IPS DF 6.9 (cell line): ENCODE measurements around the gene STARD10.

Source experiments
- DNase-seq: peaks from one replicate; pipeline ENCODE4 v3.0.0-alpha.2; 2013; ENCODE audit warnings: low read depth, low spot score
- H3K27ac ChIP-seq: one replicate; pipeline ENCODE4 v1.5.1; 2013; ENCODE audit warnings: low read length, control low read depth
- H3K27me3 ChIP-seq: 2 replicates; pipeline ENCODE4 v1.6.1; 2013; ENCODE audit warnings: mild to moderate bottlenecking, low read length; ENCODE audit not compliant: control insufficient read depth, insufficient read depth
- H3K36me3 ChIP-seq: 2 replicates; pipeline ENCODE4 v1.6.1; 2013; ENCODE audit warnings: low read length; ENCODE audit not compliant: control insufficient read depth, insufficient read depth
- H3K4me1 ChIP-seq: 2 replicates; pipeline ENCODE4 v1.6.1; 2013; ENCODE audit warnings: low read length; ENCODE audit not compliant: control insufficient read depth, insufficient read depth
- H3K4me3 ChIP-seq: 2 replicates; pipeline ENCODE4 v1.5.1; 2013; ENCODE audit warnings: mild to moderate bottlenecking, low read length
- H3K9me3 ChIP-seq: 2 replicates; pipeline ENCODE4 v1.6.1; 2013; ENCODE audit warnings: low read length, inconsistent platforms; ENCODE audit not compliant: control insufficient read depth, insufficient read depth
- WGBS: extraction: QIAGEN DNeasy Blood & Tissue Kit; methylation state at CpG from one replicate; pipeline ENCODE4 v1.1.7; 2013; ENCODE audit warnings: mixed read lengths, missing lambda C conversion rate; ENCODE audit not compliant: insufficient read length, insufficient coverage; 5-methylcytosine and 5-hydroxymethylcytosine counted together

The STARD10 gene

GRCh38 chr11:72793425-72794367, at the start of gene STARD10:
TSS of gene STARD10 (minus strand) at chr11:72794047. CDS start at chr11:72781181, 12,866 bp downstream.
- Histone ChIP-seq H3K36me3 (no peaks in the 10 kb centered on the region), H3K4me3 (peak within 1 kb of the TSS; percentile 61; the same call in 1 of the 2 replicates), H3K27me3 (no peaks in the 10 kb centered on the region), H3K4me1 (peaks cover 2% of the 10 kb centered on the region; the same call in 1 of the 2 replicates), H3K27ac (no peak within 1 kb of the TSS), H3K9me3 (no peaks in the 10 kb centered on the region)
- no CpG with 5 or more reads among the region's 55 CpGs for WGBS
- peak; percentile 95 for DNase-seq

DNA sequence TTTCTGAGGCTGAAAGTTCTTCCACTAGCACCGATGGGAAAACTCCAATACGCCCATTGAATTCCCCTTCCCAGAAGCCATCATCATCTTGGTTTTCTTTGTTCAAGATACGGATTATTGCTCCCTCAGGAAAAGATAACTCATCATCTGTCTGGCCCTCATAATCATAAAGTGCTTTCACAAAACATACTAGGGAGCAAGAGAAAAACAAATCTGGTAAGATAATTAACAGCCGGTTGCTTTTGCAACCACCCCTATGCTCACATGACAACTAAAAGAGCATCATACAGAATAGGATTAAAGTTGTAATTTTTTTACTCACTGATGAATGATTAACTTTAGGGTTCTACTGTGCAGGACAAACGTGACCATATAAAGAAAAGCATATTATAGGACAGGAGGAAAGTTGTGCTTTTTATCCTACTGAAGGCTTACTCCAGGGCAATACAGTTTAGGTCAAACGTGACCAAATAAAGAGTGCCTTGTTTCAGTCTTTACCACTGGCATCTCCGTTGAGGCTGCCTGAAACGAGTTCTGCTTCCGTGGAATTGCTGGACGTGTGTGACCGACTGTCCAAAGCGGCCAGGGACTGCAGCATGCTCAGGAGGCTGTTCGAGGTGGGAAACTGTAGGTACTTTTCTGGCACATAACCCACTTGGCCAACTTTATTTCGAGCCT, 48.9 kb upstream of the STARD10 start:
- no peaks in the 10 kb centered on the region for H3K4me1 ChIP-seq
- no peaks in the 10 kb centered on the region for H3K36me3 ChIP-seq
- no peaks in the 10 kb centered on the region for H3K27me3 ChIP-seq
- no peak for DNase-seq
- H3K27ac ChIP-seq, result no peak overlapping the region
- no peak overlapping the region for H3K4me3 ChIP-seq
- no CpG with 5 or more reads among the region's 14 CpGs for WGBS
- no peaks in the 10 kb centered on the region for H3K9me3 ChIP-seq

DNA sequence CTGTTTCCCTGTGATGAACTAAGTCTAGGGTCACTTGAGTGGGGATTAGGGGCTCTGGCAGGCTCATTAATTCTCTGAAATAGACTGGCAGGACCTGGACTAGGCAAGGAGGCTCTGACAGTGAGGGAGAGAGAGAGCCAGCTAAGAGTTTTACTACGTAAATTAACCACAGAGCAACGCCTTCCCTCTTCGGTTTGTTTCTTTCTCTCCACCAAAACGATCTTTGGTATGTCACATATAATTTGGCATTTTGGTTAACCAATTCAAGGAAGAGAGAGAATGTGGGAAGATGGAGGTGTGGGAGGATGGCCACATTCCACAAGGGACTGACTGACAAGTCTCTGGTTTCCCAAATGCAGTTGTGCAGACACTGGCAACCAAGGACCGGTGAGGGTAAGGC, 48.3 kb upstream of the STARD10 start:
- Histone ChIP-seq H3K9me3 (no peaks in the 10 kb centered on the region), H3K36me3 (no peaks in the 10 kb centered on the region), H3K27me3 (no peaks in the 10 kb centered on the region), H3K4me1 (no peaks in the 10 kb centered on the region), H3K27ac (no peak overlapping the region), H3K4me3 (no peak overlapping the region)
- no CpG with 5 or more reads among the region's 5 CpGs for WGBS
- no peak for DNase-seq

- H3K27ac ChIP-seq, result no peak overlapping the region
- no peak for DNase-seq
- no peaks in the 10 kb centered on the region for H3K4me1 ChIP-seq
- WGBS, result no CpG with 5 or more reads among the region's 7 CpGs
- H3K4me3 ChIP-seq, result no peak overlapping the region
- no peaks in the 10 kb centered on the region for H3K9me3 ChIP-seq
- H3K27me3 ChIP-seq, result no peaks in the 10 kb centered on the region
- H3K36me3 ChIP-seq, result no peaks in the 10 kb centered on the region
These were observed 47.5 kb upstream of the STARD10 start for GRCh38 chr11:72841397-72841796.

GRCh38 chr11:72840780-72841179, 46.9 kb upstream of the STARD10 start:
- no CpG with 5 or more reads among the region's 4 CpGs for WGBS
- no peak for DNase-seq
- no peak overlapping the region for H3K27ac ChIP-seq

DNA sequence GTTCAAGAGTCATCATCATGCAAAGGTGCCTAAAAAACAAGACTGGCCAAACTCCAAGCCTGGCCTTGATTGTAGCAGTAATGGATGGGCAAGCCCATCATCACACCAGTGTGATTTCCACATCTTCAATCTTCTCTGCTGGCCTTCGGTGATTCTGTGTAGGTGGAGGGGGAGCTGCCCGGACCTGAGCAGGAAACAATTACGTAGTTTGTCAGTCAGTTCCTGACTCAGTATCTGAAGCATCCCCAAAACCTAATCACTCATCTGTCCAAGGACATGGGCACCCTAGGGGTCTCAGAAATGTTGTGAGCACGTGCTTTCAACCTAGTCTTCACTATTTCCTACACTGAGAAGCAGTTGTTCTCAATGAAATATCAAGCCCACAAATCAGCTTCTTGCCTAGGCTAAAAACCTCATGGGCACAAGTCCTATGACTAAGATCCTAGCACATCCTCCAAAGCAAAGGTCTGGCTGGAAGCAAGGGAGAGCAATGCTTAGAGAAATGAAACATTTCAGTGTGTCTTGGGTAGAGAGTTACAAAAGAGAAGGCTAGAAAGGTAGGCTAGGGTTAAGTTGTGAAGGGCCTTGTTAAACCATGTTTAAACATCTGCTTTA, 45.0 kb upstream of the STARD10 start:
- no CpG with 5 or more reads among the region's 4 CpGs for WGBS
- DNase-seq, result no peak
- H3K4me3 ChIP-seq, result no peak overlapping the region
- H3K27ac ChIP-seq, result no peak overlapping the region
- no peaks in the 10 kb centered on the region for H3K36me3 ChIP-seq
- no peaks in the 10 kb centered on the region for H3K4me1 ChIP-seq
- H3K9me3 ChIP-seq, result no peaks in the 10 kb centered on the region
- no peaks in the 10 kb centered on the region for H3K27me3 ChIP-seq

More at GRCh38 chr11:72840780-72841179, 46.9 kb upstream of the STARD10 start:
- H3K36me3 ChIP-seq, result no peaks in the 10 kb centered on the region
- H3K4me1 ChIP-seq, result no peaks in the 10 kb centered on the region
- no peaks in the 10 kb centered on the region for H3K27me3 ChIP-seq
- no peaks in the 10 kb centered on the region for H3K9me3 ChIP-seq
- H3K4me3 ChIP-seq, result no peak overlapping the region

DNA sequence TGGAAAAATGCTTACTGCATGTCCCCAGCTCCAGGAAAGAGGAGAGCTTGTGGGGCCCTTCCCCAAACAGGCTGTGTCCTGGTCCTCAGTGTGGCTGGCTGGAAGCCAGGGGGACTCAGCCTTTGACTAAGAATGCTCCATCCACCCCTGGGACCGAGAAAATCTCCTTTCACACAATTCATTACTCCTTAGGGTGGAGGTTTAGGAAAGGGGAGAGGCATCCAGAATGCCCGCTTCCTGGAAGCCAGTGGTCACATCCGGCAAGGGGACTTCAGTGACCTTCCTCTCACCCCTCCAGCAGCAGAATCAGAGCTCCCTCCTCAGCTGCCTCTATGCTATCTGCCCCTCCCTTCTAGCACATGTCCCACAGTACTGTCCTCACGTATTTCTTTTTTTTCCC, 42.3 kb upstream of the STARD10 start:
- no peak overlapping the region for H3K4me3 ChIP-seq
- H3K27ac ChIP-seq, result no peak overlapping the region
- no peaks in the 10 kb centered on the region for H3K9me3 ChIP-seq
- H3K4me1 ChIP-seq, result peaks cover 3% of the 10 kb centered on the region; the same call in 1 of the 2 replicates
- no peaks in the 10 kb centered on the region for H3K27me3 ChIP-seq
- H3K36me3 ChIP-seq, result no peaks in the 10 kb centered on the region
- DNase-seq, result no peak
- WGBS, result no CpG with 5 or more reads among the region's 4 CpGs

GRCh38 chr11:72834905-72835304, 41.1 kb upstream of the STARD10 start:
- H3K4me3 ChIP-seq, result no peak overlapping the region
- no peaks in the 10 kb centered on the region for H3K9me3 ChIP-seq
- no peak overlapping the region for H3K27ac ChIP-seq
- no CpG with 5 or more reads among the region's 5 CpGs for WGBS
- no peak for DNase-seq
- H3K4me1 ChIP-seq, result peaks cover 3% of the 10 kb centered on the region; the same call in 1 of the 2 replicates
- no peaks in the 10 kb centered on the region for H3K36me3 ChIP-seq
- no peaks in the 10 kb centered on the region for H3K27me3 ChIP-seq

- Histone ChIP-seq H3K36me3 (no peaks in the 10 kb centered on the region), H3K4me1 (peaks cover 3% of the 10 kb centered on the region; the same call in 1 of the 2 replicates)
- DNase-seq, result no peak
These were observed 40.1 kb upstream of the STARD10 start for GRCh38 chr11:72833811-72834493.

More at GRCh38 chr11:72833811-72834493, 40.1 kb upstream of the STARD10 start:
- WGBS, result no CpG with 5 or more reads among the region's 8 CpGs
- no peaks in the 10 kb centered on the region for H3K27me3 ChIP-seq
- H3K27ac ChIP-seq, result no peak overlapping the region
- no peaks in the 10 kb centered on the region for H3K9me3 ChIP-seq
- no peak overlapping the region for H3K4me3 ChIP-seq
